Esophagus squamous epithelium (tissue), 5 donors: ENCODE data around the gene MOXD1. TPM values are rescaled to one million over a fixed set of nuclear protein-coding genes. Genes with fewer than 3 reads are reported as not detected.

Source experiments
- DNase-seq: peaks from one replicate; lab custom pipeline; 2025; lab: John Stamatoyannopoulos, UW
- H3K27ac ChIP-seq, 4 donors: fragments of 200-600 bp; sonication (generic); one replicate each; pipeline ENCODE4 v1.5.1; 2016 to 2019; ENCODE audit warnings: mild to moderate bottlenecking in 1 of 4
- H3K27me3 ChIP-seq, 4 donors: fragments of 200-600 bp; sonication (generic); 1 replicate in 3 of 4; 2 replicates in 1 of 4; pipeline versions ENCODE4 v1.5.1 to v1.6.0; 2017 to 2021; ENCODE audit warnings: antibody characterized with exemption in 1 of 4
- H3K36me3 ChIP-seq, 3 donors: fragments of 200-600 bp; sonication (generic); one replicate each; pipeline ENCODE4 v1.5.1; 2016 to 2019
- H3K4me1 ChIP-seq, 3 donors: fragments of 200-600 bp; sonication (generic); one replicate each; pipeline ENCODE4 v1.5.1; 2017 to 2019
- H3K4me3 ChIP-seq, 4 donors: fragments of 200-600 bp; sonication (generic); 1 replicate in 3 of 4; 2 replicates in 1 of 4; pipeline ENCODE4 v1.5.1; 2016 to 2019; ENCODE audit warnings: mild to moderate bottlenecking in 2 of 4, moderate library complexity in 1 of 4
- H3K9me3 ChIP-seq, 3 donors: fragments of 200-600 bp; sonication (generic); one replicate each; pipeline ENCODE4 v1.5.1; 2016 to 2019
- POLR2A ChIP-seq, 4 donors: fragments of 450-650 bp; IDR thresholded peaks; one replicate each; pipeline ENCODE4 v1.6.1; 2017; ENCODE audit warnings: antibody characterized with exemption in 4 of 4, mild to moderate bottlenecking in 4 of 4, moderate library complexity in 3 of 4
- WGBS, 2 donors: methylation state at CpG; one replicate each; pipeline ENCODE4 v1.1.5; 2018; 5-methylcytosine and 5-hydroxymethylcytosine counted together
- intact Hi-C: fragments of 100-400 bp; cut with DNase I; formaldehyde crosslinking; loops from one replicate; pipeline ENCODE4 v1.15.0; 2022
- total RNA-seq, 4 donors: library from RNA; depleted of rRNA; stranded (reverse); fragments of >200 nt; gene quantifications; one replicate each; pipeline ENCODE4 v1.1.0, GENCODE V29; 2016
- TF ChIP-seq, protein P1 (sequence below), 6 experiments: fragments of 450-650 bp in 4 of 6; fragments of 200-600 bp in 2 of 6; sonication (generic) in 2 of 6; IDR thresholded peaks; one replicate each; pipeline ENCODE4 v1.5.1; 2016 to 2019; ENCODE audit warnings: antibody characterized with exemption in 6 of 6, mild to moderate bottlenecking in 4 of 6, moderate library complexity in 4 of 6
- donor health status: DM: yes; HTN: yes; CAD: no.

Gene MOXD1
- total RNA-seq, 4 donors from 2014 or later: 11.9 to 59.2 (median 25.0) TPM

DNA sequence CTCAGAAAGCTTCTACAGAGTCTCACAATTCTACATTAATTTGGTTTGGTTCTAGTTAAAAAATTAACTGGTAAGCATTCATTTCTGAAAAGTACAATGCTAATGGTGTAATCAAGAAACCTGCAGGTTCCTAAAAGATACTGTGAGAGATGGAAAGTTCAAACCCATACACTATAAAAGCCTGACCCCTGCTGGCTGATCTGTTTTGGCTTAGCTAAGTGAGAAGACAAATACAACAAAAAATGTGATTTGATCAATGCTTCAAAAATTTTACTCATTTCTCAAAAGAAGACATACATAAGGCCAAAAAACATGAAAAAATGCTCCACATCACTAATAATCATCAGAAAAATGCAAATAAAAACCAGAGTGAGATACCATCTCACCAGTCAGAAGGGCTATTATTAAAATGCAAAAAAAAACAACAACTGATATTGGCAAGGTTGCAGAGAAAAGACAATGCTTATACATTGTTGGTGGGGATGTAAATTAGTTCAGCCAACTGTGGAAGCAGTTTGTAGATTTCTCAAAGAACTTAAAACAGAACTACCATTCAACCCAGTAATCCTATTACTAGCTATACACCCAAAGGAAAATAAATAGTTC lies 102.8 kb downstream of the MOXD1 start:
- Histone ChIP-seq H3K4me1 (no peaks in the 10 kb centered on the region), H3K4me3 (no peak overlapping the region), H3K27ac (no peak overlapping the region), H3K9me3 (no peaks in the 10 kb centered on the region), H3K36me3 (peaks cover 0 to 8% (median 0%) of the 10 kb centered on the region in 3 donors), H3K27me3 (no peaks in the 10 kb centered on the region)
- TF ChIP-seq POLR2A (IDR thresholded peaks at IDR 0.05): no peak
- TF ChIP-seq, protein P1, sequence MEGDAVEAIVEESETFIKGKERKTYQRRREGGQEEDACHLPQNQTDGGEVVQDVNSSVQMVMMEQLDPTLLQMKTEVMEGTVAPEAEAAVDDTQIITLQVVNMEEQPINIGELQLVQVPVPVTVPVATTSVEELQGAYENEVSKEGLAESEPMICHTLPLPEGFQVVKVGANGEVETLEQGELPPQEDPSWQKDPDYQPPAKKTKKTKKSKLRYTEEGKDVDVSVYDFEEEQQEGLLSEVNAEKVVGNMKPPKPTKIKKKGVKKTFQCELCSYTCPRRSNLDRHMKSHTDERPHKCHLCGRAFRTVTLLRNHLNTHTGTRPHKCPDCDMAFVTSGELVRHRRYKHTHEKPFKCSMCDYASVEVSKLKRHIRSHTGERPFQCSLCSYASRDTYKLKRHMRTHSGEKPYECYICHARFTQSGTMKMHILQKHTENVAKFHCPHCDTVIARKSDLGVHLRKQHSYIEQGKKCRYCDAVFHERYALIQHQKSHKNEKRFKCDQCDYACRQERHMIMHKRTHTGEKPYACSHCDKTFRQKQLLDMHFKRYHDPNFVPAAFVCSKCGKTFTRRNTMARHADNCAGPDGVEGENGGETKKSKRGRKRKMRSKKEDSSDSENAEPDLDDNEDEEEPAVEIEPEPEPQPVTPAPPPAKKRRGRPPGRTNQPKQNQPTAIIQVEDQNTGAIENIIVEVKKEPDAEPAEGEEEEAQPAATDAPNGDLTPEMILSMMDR (IDR thresholded peaks at IDR 0.05): peak; percentile 25 to 63 (median 49)
- intact Hi-C loops: no loop called here
- no peak for DNase-seq

DNA sequence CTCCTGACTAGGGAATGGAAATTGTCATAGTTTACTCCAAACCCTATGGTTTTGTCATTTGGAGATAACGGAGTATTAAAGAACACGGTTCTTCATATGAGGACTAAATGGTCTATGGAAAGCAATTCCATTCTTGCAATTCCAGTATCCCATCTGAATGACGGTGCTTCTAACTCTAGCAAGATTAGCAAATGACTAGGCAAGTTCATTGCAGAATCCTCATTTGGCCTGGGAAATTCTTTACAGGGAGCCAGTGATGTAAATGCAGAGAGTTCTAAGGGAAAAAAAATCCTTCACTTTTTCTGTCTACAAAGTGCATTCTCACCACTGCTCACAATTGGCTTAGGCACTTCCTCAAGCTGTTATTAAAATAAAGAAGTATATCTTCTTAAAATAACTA lies 111.5 kb downstream of the MOXD1 start:
- Histone ChIP-seq H3K4me3 (no peak overlapping the region), H3K27me3 (no peaks in the 10 kb centered on the region), H3K4me1 (no peaks in the 10 kb centered on the region), H3K9me3 (no peaks in the 10 kb centered on the region), H3K27ac (no peak overlapping the region), H3K36me3 (no peaks in the 10 kb centered on the region)
- no peak for TF ChIP-seq POLR2A (IDR thresholded peaks at IDR 0.05)
- TF ChIP-seq, protein P1 (IDR thresholded peaks at IDR 0.05): no peak
- WGBS, 2 donors: 69 to 86% methylated on average over 3 of the region's 3 CpGs
- intact Hi-C loops: no loop called here
- DNase-seq: no peak

DNA sequence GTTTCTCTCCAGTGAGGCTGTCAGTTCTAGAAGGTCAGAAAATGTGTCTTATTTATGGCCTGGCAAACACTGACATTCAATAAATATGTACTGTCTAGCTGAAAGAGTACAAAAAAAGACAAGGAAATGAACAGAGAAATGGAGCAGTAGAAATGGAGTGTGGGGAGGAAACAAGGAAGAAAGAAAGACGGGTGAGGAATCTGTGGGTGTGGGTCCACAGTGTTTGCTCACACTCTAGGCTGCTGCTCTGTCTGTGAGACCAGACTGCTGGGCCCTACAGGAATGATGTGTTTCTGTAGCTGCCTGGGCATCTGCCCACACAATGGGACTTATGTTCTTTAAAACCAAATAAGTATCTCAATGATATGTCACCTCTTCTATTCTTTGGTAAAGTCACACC lies 114.2 kb downstream of the MOXD1 start:
- intact Hi-C loops: no loop called here
- WGBS, 2 donors: 61 to 83% methylated on average over 1 of the region's 1 CpG

DNA sequence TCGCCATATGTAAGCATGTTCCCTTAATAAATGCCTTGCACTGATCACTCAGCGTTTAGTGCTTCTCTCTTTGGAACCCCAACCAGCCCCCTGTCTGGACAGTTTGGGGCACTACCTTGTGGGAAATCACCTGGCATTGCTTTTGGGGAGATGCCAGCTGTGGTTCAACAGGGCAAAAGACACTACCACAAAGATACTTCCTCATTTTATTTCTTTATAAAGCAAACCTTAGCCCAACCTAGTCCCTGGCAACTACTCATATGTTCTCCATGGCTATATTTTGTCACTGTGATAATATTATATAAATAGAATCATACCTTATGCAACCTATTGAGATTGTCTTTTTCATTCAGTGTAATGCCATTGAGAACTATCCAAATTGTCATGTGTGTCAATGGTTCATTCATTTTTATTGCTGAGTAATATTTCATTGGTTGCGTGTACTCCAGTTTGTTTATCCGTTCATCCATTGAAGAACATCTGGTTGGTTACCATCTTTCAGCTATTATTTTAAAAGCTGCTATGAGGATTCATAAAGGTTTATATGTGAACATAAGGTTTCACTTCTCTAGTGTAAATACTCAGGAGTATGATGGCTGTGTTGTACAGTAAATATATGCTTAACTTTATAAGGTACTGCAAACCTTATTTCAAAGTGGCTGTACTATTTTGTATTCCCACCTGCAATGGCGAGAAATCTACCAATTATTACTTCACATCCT lies 114.8 kb downstream of the MOXD1 start:
- Histone ChIP-seq H3K27me3 (no peaks in the 10 kb centered on the region), H3K4me1 (no peaks in the 10 kb centered on the region), H3K27ac (no peak overlapping the region), H3K4me3 (no peak overlapping the region), H3K36me3 (no peaks in the 10 kb centered on the region), H3K9me3 (no peaks in the 10 kb centered on the region)
- 57 to 65% methylated on average over 5 of the region's 5 CpGs for WGBS, 2 donors
- TF ChIP-seq, protein P1 (IDR thresholded peaks at IDR 0.05): no peak
- no peak for TF ChIP-seq POLR2A (IDR thresholded peaks at IDR 0.05)
- no peak for DNase-seq
- intact Hi-C loops: no loop called here

More for the DNA sequence above, 114.2 kb downstream of the MOXD1 start:
- no peaks in the 10 kb centered on the region for H3K36me3 ChIP-seq
- no peak for DNase-seq
- H3K27ac ChIP-seq: no peak overlapping the region
- TF ChIP-seq POLR2A (IDR thresholded peaks at IDR 0.05): no peak
- TF ChIP-seq, protein P1 (IDR thresholded peaks at IDR 0.05): no peak
- H3K27me3 ChIP-seq: no peaks in the 10 kb centered on the region
- no peak overlapping the region for H3K4me3 ChIP-seq
- no peaks in the 10 kb centered on the region for H3K9me3 ChIP-seq
- no peaks in the 10 kb centered on the region for H3K4me1 ChIP-seq

DNA sequence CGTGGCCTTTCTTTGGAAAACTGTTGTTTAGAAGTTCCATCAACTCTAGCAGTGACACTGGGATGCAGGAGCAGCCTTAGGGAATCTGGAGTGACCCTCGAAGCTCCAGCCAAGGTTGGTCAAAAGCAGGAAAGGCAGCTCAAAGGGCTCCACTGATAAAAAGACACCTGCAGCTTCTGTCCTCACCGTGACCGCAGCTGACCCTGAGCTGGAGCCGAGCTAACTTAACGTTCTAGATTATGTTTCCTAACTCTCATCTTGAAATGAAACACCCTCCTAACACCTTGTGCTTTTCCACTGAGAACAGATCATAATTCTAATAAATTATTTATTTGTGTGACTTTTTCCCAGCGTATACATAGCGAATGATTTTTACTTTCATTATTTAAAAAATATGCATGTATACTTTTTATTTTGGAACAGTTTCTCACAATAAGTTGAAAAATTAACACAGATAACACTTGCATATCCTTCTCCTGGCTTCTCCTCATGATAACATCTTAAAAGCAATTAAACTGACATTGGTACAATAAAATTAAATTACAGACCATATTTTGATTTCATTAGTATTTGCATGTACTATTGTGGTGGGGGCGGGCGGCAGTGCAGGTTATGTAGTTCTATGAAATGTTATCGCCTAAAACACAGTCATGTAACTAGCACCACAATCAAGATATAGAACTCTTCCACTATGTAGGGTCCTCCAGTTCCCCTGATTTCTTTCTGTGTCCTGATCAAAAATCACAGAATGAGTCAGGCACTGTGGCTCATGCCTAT lies 116.1 kb downstream of the MOXD1 start:
- H3K4me1 ChIP-seq: peaks cover 0 to under 1% (median 0%) of the 10 kb centered on the region in 3 donors
- intact Hi-C loops: no loop called here
- no peak overlapping the region for H3K4me3 ChIP-seq
- H3K27ac ChIP-seq: no peak overlapping the region
- WGBS, 2 donors: 87 to 91% methylated on average over 11 of the region's 11 CpGs
- H3K27me3 ChIP-seq: no peaks in the 10 kb centered on the region
- no peaks in the 10 kb centered on the region for H3K36me3 ChIP-seq
- no peak for DNase-seq
- TF ChIP-seq, protein P1 (IDR thresholded peaks at IDR 0.05): no peak
- TF ChIP-seq POLR2A (IDR thresholded peaks at IDR 0.05): no peak
- no peaks in the 10 kb centered on the region for H3K9me3 ChIP-seq
